Left hindlimb (tissue), 1 donor: ENCODE measurements around the gene DDC.

ENCODE experiments used
- DNase-seq: peaks from one replicate; pipeline ENCODE4 v3.0.0-alpha.2; 2018

The DDC gene

DNA sequence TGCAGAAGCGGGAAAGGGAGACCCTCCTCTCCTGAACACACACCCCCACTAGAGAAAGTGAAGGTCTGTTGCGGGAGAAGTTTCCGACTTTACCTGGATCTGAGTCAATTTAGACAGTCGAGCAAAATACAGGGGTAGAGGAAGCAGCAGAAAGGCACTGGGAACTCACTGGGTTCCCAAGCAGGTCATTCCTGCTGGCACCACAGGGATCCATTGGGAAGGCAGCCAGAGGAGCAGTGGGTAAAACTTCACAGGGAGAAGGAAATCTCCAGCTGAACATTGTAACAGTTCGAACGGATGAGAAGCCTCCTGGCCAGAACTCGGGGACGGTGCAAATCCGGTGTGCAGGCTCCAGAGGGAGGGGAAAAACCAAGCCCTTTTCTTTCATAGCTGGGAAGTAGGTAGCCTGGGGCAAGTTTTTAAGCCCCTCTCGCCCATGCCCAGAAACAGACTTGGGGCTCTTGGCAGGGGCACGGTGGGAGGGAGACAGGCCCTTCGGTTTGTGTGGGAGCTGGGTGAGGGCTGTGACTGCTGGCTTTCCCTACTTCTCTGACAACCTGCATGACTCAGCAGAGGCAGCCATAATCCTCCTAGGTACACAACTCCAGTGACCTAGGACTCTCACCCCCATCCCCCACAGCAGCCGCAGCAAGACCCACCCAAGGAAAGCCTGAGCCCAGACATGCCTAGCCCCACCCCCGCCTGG, 51.9 kb downstream of the DDC start:
- DNase-seq, result no peak

DNA sequence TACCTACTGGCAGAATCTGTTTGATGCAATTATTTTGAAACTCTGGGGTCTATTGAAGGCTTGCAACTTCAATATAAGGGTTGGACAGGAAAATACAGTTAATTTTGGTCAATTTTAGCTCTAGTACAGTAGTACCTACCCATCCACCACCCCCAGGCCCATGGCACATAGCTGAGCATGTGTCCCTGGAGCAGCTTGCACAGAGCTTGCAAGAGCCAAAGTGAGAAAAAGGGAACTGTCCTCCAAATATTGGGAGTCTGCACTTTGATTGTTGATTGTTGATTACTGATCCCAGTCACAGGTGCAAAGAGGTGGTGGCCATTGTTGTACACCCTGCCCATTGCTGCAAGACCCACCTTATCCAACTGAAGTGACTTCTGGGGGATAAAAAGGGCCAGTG, 52.8 kb downstream of the DDC start:
- DNase-seq, result no peak

DNA sequence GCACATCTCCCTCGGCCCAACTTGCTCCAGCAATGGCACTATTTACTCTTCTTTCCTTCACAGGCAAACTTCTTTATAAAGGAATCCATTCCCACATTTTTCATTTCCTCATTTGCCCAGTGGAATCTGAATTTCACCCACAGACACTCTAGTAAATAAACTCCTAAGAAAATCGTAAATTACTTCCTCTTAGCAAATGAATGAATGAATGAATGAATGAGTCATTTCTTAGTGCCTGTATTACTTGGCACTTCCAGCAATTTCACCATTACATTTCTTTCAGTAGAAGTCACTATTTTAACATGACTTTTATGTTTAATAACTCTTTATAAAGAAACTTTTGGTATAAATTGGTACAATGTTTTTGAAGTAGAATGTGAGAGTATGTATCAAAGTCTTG, 55.7 kb downstream of the DDC start:
- no peak for DNase-seq

DNA sequence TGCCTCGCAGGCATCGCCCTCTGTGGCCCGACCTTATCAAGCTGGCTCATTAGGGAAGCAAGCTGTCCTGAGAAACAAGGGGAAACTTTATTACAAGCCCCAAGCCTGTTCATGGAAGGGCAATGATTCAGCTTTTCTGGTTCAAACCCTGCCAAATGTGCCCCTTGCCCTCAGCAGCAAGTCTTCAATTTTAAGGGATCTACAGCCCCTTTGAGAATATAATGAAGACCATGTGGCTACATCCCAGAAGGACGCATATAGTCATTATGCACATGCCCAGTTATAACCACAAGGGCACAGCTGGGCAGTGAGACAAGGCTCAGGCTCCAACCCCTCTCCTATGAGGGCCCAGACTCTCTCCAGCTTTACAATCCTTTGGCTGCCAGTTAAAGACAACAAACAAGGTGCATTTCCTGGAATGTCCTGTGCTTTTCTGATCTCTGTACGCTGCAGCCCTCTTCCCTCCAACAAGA, 56.7 kb downstream of the DDC start:
- DNase-seq, result no peak

DNA sequence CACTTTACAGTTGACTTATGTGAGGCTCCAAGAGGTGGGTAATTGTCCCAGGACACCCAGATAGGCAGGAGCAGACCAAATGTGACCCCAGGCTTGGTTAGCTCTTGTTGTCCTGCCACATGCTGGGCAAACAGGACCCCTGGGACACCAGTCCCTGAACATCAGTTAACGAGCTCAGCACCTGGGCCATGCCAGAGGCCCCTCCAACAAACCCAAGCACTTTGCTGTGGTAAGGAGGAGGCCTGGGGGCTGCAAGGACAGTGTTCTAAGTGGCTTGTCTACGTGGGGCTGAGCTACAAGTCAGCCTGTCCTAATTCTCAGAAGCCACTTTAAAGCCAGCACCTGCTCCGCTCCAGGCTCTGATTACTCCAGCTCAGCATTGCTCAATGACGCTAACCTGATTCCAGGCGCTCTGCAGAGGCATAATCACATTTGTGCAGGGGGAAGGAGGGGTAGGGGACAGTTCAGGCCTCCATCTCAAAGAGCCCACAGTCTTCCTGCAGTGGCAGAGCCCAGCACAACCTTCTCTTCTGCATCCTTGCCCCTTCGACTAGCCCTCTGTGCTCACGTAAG, 57.2 kb downstream of the DDC start:
- DNase-seq, result no peak

DNA sequence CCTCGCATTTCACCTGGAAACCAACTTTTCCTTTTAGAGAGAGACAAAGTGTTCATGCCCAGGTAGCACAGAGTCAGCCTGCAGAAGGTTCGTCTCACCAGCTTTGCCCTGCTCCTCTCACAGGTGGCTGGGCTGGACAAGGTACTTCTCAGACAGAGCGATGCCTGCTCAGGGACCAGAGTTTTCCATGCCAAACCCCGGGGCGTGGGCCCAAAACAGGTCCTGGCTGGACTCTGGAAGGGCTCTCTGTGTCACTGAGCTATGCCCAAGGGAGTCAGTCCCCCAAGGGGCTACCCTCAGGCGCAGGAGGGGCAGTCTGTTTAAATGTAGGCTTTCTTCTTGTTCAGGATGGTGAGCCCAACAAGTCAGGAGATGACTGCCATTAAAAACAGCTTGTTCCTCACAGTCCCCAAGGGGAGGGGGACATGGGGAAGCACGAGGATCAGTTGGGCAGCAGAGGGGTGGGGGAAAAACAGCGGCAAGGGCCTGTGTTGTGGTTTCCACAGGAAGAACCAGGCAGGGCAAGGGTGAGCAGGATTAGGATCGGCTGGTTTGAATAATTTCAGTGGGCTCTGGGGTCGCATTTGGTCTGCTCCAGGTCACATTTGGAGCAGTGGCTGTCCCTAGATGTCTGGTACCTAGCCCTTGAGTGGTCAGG, 59.5 kb downstream of the DDC start:
- DNase-seq, result no peak

DNA sequence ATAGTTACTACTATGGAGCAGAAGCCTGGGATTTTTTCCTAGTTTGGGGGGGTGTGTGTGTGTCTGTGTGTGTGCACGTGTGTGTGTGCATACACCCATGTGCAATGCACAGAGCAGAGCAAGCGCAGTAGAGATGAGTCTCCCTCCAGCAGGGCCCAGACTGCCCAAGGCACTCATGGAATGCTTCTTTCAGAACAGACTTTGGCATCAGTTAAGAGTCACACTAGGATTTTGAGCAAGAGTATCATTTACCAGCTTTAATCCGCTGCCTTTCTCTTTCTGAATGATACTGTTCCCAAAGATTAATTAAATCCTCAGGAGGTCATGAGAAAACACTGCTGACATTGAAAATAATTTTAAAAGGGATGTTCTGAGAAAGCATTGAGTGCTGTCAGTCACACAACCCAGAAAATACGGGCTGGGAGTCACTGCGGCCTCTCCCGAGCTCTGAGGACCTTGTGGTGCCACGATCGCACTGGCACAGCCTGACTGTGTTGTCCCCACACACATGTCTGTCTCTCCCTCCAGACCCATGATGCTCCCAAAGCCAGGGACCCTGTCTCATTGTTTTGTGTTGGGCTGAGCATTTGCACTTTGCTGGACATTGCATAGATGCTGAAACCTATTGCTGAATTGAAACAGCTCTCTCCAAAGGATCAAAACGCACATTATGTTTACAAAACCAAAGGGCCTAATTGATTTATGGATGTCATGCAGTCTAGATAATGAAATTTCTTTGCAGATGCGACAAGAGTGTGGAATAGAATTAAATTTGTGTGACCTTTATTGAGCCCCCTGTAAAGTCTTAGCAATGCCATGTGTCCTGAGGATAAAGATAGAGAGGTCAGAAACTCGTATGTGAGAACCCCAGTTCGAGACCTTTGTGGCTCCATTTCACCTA, 60.3 kb downstream of the DDC start:
- no peak for DNase-seq

DNA sequence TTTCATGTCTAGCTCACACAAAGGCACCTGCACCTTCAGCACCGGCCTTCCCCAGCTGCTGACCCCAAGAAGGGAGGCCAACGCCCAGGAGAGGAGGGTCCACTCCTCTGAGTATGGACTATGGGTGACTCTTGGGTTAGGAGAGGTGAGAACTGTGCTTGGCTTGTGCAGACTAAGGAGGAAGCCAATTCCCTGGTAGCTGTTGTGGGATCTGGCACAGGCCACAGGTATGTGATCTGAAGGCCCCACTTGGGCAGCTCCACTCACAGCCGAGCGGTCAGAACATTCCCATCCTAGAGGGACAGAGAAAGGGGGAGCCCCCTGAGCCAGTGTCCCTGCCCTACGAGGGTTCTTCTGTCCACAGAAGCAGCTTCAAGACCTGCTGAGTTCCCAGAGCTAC, 62.3 kb downstream of the DDC start:
- no peak for DNase-seq

DNA sequence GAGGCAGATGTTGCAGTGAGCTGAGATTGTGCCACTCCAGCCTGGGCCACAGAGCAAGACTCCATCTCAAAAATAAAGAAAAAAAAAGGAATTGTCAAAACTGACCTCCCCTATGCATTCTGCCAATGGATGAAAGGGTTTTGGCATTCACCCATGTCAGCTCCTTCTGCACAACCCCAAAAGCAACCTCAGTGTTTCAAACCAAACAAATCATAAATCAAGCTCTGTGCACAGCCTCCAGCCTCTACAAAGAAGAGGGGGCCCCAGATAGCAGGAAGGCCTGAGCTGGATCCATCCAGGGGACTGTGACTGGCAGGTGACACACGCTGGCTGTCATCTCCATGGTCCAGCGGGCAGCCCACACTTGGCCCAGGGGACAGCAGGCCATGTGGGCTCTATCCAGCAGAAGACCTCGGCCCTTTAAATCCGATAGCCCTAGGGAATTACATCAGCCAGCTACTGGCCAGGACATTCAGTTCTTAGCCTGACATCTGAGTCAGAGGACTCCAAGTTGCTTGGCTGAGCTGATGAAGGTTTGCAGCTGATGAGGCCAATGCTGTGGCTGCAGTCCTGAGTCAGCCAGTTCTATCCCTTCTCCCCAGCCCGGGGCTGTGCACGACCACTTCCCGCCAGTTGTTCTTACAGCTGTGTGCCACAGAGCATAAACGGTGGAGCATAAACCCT, 63.1 kb downstream of the DDC start:
- DNase-seq, result peak; percentile 67

DNA sequence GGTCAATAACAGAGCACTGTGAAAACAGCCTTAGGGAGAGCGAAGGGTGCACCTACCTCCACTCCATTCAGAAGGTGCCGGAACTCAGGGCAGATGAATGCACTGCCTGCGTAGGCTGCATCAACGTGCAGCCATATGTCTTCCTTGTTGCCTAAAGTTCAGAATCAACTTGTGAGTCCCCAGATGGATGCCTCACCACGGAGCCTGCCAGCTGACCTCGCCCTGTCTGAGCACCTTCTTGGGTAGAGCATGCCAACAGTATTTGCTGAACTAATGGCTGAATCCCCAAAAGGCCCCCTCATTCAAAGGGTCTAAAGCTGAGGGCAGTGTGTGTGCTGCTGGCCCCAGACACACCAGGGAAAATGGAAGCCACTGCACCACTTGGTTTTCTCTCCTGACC, 66.1 kb downstream of the DDC start:
- DNase-seq, result no peak

DNA sequence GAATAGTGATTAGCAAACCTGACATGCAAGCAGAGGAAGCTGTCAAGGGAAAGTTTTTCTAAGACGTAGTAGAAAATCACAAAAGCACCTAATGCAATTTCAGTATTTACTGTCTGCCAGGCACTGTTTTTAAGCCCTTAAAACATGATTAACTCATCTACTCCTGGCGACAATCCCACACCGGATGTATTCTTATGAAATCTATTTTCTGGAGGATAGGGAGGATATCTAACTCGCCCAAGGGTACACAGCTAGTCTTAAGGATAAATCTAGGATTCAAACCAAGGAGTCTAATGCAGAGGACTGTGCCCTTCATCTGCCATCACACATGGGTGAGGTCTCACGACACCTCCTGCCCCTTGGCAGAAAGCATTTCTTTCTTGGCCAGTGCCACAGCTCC, 67.2 kb downstream of the DDC start:
- no peak for DNase-seq

DNA sequence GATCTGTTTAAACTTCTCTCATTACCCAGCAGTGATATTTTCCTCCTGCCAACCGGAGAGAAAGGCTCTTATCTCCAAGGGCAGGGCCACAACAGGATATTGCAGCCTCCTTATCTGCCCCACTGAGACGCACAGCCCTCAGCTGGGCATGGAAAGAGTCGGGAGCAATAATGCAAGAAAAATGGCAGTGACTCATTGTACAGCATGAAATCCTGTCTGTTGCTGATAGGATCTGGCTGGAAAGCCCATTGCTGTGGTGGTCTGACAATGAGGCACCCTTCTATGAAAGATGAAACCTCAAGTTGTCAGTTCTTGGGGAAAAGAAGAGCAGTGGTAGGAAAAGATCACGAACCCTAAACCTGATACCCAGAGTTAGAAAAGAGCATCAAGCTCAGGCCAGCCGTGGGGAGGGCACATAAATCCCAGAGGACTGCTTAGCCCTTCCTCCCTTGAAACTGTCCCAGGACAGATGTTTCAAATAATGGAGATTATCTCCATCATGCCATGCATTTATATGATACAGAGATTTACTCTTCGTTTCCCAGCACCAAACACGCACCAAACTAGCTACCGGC, 68.0 kb downstream of the DDC start:
- no peak for DNase-seq

DNA sequence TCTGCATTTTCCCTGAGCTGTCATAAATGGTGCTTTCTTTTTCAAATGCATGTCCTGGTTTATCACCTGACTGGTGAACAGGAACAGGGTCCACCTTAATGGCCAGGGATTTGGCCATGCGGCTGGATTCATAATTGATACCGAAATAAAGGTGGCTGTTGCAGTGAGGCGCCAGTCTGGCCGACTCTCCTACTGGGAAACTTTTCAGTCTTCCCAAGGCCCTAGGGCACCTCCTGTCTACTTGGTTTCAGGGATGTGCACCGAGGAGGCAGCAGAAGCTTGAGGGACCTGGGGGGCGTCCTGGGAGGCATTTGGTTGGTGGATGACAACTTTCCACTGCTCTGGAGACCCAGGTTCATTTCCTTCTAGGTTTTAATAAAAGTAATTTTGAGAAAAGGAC, 68.6 kb downstream of the DDC start:
- no peak for DNase-seq

DNA sequence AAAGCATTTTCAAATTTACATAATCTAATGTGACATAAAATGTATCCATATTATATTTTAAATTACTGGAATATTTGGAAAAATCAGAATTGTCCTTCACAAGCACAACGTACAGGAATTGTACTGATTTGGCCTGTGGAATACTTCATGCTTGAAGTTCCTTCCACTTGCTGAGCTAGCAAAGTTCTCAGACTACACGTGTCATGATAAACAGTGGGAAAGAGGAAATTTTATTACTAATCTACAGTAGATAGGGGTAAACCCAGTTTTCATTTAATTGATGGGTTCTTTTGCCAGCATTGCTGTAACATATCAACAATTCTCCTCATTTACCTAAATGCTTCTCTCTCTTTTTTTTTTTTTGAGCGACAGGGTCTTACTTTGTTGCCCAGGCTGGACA, 69.5 kb downstream of the DDC start:
- no peak for DNase-seq

DNA sequence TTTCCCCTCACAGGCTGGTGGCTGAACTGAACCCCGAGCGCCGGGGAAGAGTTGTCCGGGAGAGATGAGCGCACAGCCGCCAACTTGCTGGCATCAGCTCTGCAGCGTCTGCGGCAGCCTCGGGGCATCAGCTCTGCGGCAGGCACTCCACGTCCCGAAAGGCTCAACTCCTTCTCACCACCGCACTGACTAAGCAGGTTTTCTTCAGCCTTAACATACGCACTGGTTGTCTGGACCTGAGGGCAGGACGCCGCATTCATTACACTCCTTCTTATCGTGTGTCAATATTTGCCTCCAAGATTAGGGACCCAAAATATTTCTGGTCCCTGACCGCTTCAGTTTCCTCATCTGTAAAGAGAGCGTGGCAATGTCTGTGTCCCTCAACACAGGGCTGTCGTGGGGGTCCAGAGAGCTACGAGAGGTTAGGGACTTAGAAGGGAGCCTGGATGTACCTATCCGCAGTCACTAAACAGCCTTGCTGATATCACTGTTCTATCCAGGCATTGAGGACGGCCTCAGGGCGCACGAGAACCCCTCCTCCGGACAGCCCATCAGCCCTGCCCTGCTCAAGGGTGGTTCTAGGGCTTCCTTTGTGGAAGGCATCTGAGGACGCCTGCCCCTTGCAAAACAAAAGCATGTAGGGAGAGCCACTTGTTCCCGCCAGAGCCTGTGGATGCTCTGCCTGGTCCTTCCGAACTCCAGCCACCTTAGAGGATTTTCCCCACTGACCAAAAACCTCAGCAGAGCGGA, 72.3 kb downstream of the DDC start:
- no peak for DNase-seq

DNA sequence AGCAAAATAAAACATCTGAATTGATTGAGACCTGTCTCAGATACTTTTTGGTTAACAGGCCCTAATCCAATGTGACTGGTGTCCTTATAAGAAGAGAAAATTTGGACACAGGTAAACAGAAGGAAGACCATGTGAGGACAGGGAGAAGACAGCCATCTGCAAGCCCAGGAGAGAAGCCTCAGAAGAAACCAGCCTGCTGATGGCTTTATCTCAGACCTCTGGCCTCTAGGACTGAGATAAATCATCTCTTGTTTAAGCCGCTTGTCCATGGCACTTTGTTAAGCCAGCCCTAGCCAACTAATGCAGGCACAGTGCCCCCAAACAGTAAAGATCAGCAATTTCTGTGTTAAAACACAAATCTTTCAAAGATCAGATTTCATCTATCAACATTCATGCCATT, 73.3 kb downstream of the DDC start:
- no peak for DNase-seq

DNA sequence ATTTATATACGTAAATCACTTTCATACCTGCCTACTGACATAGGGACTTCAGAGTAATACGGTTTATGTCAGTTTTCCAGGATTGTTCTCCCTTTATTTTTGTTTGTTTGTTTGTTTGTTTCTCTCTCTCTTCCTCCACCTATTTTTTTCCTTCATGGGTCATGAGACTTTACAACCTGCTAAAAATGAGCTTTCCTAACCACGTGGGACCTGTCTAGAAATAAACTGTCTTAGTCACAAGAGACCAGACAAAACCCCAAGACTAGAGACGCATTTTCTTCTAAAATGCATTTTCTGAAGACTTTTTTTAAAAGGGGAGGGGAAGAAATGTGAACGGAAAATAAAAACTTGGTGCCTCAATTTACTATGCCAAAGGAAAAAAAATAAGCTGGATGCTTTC, 74.0 kb downstream of the DDC start:
- no peak for DNase-seq

DNA sequence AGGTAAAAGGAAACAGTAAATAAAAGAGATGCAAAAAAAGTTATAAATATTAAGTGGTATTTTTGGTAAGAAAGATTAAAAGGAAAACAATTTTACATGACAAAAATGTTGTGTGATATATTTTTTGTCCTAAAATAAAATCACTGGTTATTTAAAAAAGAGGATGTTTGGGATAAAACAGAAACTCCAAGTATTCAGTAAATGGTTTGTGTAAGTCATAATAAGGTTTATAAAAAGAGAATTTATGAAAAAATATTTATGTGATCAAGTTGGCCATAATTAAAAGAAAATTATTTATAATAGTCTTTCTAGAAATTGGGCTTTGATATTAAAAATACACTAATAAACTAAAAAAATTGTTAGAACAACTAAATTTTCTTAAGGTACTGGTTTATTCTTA, 76.8 kb downstream of the DDC start:
- no peak for DNase-seq

DNA sequence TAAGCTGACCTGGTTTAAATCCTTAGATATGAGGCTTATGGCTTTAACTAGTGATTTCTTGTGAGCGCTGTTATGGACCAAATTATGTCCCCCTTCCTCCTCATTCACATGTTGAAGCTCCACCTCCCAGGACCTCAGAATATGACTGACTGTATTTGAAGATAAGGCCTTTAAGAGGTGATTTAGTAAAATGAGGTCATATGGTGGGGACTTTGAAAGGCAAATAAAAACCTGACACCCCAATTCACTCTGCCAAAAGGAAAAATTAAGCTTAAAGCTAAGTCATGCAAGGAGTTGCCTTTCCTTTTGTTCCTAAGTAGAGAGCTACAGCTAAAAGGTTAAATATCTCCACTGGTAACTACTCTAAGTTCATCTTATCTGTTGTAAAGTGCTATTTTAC, 78.7 kb downstream of the DDC start:
- DNase-seq, result no peak

DNA sequence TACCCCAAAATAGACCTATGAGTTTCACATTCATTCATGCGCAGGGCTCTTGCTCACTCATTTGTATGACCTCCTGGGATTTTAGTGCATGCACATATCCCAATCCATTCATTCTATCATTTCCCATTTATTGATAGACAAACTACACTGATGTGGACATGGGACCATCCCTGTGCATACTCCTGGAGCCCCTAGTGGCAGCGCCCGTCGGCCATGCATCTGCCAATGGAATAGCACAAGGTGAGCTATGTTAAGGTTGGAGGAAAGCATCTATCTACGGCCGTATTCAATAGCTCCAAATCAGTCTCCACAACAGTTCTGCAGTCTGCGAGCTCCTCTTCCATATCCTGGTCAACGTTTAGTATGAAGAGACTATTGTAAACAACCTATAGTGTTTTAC, 83.3 kb downstream of the DDC start:
- no peak for DNase-seq

DNA sequence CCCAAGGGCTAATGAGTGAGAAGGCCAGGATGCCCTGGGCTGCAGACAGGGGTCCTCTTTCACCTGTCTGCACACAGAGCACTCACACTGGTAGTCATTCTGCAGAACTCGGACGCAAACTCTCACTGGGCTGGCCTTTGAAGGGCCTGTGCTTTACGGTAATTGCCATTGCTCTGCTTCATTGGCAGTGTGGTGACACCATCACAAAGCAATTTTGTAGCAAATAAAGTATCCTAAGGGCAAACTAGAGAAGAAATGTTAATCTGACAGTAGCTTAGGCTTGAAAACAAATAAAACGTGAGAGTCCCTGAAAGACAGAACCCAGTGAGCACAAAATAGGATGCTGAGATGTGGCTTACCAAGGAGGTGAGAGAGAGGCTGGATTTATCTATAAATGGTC, 84.4 kb downstream of the DDC start:
- DNase-seq, result no peak
